HepG2 (cell line): ENCODE data around the gene ORC6. TPM values are rescaled to one million over a fixed set of nuclear protein-coding genes. Genes with fewer than 3 reads are reported as not detected.
A peak's percentile ranks its signal among the peaks of the same experiment; 100 is the strongest.

ENCODE experiments used
- ATAC-seq: fragments of 200-7000 bp; cut with Tn5 transposase; 3 replicates; pipeline ENCODE4 v1.9.1; 2020; ENCODE audit warnings: mild to moderate bottlenecking, moderate library complexity
- BruUV-seq: library from RNA; stranded (reverse); fragments of 400-500 nt; replicated peaks from 2 replicates; lab custom pipeline; 2021; lab: Mats Ljungman, UMichigan
- CTCF ChIA-PET: fragments of 300-600 bp; formaldehyde crosslinking; extraction: SDS; loops from one replicate; lab custom pipeline; 2021; ENCODE audit warnings: low total read pairs, inconsistent platforms, low intra/inter-chr PET ratio; lab: Yijun Ruan, JAX
- POLR2A ChIA-PET: fragments of 350-600 bp; sonication (Branson Sonifier 250); formaldehyde crosslinking; loops from one replicate; lab custom pipeline; 2020; ENCODE audit warnings: antibody characterized with exemption, inconsistent platforms; lab: Yijun Ruan, JAX
- DNase-seq: peaks from one replicate; pipeline ENCODE4 v3.0.0-alpha.2; 2015; ENCODE audit warnings: low spot score
- FAIRE-seq: peaks from 3 replicates; lab custom pipeline; 2011; peaks lifted over from hg19 to GRCh38; lab: Jason Lieb, UNC
- H2AFZ ChIP-seq: one replicate; pipeline ENCODE4 v1.6.1; 2011; ENCODE audit warnings: low read length, inconsistent platforms
- H3K27ac ChIP-seq: fragments of 300-600 bp; 3 replicates; pipeline ENCODE4 v1.8.0; 2011; ENCODE audit warnings: mixed run types, mild to moderate bottlenecking, mixed read lengths, low read length, inconsistent platforms; ENCODE audit not compliant: insufficient read depth; ENCODE audit errors: extremely low read length
- H3K27me3 ChIP-seq, 2 experiments: fragments of 200-600 bp in 1 of 2; 2 replicates in 1 of 2; 3 replicates in 1 of 2; pipeline versions ENCODE4 v1.6.0 to v1.8.0; 2011; ENCODE audit warnings: low read length in 2 of 2, mild to moderate bottlenecking in 2 of 2, moderate library complexity in 2 of 2, inconsistent platforms in 1 of 2; ENCODE audit not compliant: insufficient read depth in 2 of 2, control insufficient read depth in 1 of 2
- H3K36me3 ChIP-seq, 2 experiments: fragments of 200-600 bp in 1 of 2; replicated peaks in 1 of 2; 2 replicates in 1 of 2; 3 replicates in 1 of 2; pipeline versions ENCODE4 v1.5.1 to v1.8.0; 2011; ENCODE audit warnings: low read length in 2 of 2, inconsistent platforms in 1 of 2; ENCODE audit not compliant: insufficient read depth in 2 of 2, control insufficient read depth in 1 of 2
- H3K4me1 ChIP-seq: 2 replicates; pipeline ENCODE4 v1.5.1; 2012; ENCODE audit warnings: low read length, inconsistent platforms; ENCODE audit not compliant: insufficient read depth
- H3K4me2 ChIP-seq: 2 replicates; pipeline ENCODE4 v1.6.0; 2011; ENCODE audit warnings: low read depth, low read length, inconsistent platforms
- H3K4me3 ChIP-seq, 3 experiments: fragments of 200-600 bp in 1 of 3; sonication (generic), shearing (Covaris generic) in 1 of 3; replicated peaks in 1 of 3; 2 replicates each; pipeline ENCODE4 v1.5.1; 2011 to 2016; ENCODE audit warnings: low read length in 3 of 3, inconsistent platforms in 2 of 3, low read depth in 2 of 3, mild to moderate bottlenecking in 2 of 3, control low read depth in 1 of 3, mixed read lengths in 1 of 3; ENCODE audit not compliant: insufficient read depth in 1 of 3
- H3K79me2 ChIP-seq: one replicate; pipeline ENCODE4 v1.6.1; 2011; ENCODE audit warnings: low read length, inconsistent platforms; ENCODE audit not compliant: insufficient read depth
- H3K9ac ChIP-seq: 2 replicates; pipeline ENCODE4 v1.6.0; 2011; ENCODE audit warnings: mild to moderate bottlenecking, low read depth, low read length, inconsistent platforms; ENCODE audit not compliant: insufficient read depth
- H3K9me3 ChIP-seq: 2 replicates; pipeline ENCODE4 v1.5.1; 2012; ENCODE audit warnings: mild to moderate bottlenecking, low read length
- H4K20me1 ChIP-seq: 2 replicates; pipeline ENCODE4 v1.6.0; 2011; ENCODE audit warnings: inconsistent platforms, mild to moderate bottlenecking, low read length, moderate library complexity; ENCODE audit not compliant: insufficient read depth
- CENPBD1 ChIP-seq: sonication (generic); formaldehyde crosslinking; IDR thresholded peaks from 2 replicates; pipeline ENCODE4 v1.8.0; 2022; ENCODE audit warnings: missing genetic modification reagents, low read depth, mild to moderate bottlenecking, borderline replicate concordance
- FOXM1 ChIP-seq: sonication (generic); formaldehyde crosslinking; IDR thresholded peaks from 2 replicates; pipeline ENCODE4 v1.5.0; 2020; ENCODE audit warnings: missing genetic modification reagents
- KDM5B ChIP-seq: sonication (generic); formaldehyde crosslinking; IDR thresholded peaks from 2 replicates; pipeline ENCODE4 v1.4.0; 2020; ENCODE audit warnings: missing genetic modification reagents, mild to moderate bottlenecking, borderline replicate concordance
- MXD4 ChIP-seq: IDR thresholded peaks from 2 replicates; pipeline ENCODE4 v1.6.1; 2016; ENCODE audit warnings: mild to moderate bottlenecking, missing biosample characterization, missing genetic modification reagents
- NFRKB ChIP-seq: fragments of 450-650 bp; IDR thresholded peaks from 2 replicates; pipeline ENCODE4 v1.6.1; 2017
- POLR2G ChIP-seq: fragments of 200-400 bp; formaldehyde crosslinking; IDR thresholded peaks from 2 replicates; pipeline ENCODE4 v1.6.1; 2018; ENCODE audit warnings: mild to moderate bottlenecking, low read depth, low read length, moderate library complexity
- RBM22 ChIP-seq: fragments of 200-400 bp; formaldehyde crosslinking; optimal IDR thresholded peaks from 2 replicates; pipeline ENCODE3; 2017; ENCODE audit warnings: mild to moderate bottlenecking, low read length, moderate library complexity
- TOPORS ChIP-seq: sonication (generic); formaldehyde crosslinking; IDR thresholded peaks from 2 replicates; pipeline ENCODE4 v1.8.0; 2023; ENCODE audit warnings: mild to moderate bottlenecking, missing genetic modification reagents
- XBP1 ChIP-seq: sonication (generic); formaldehyde crosslinking; IDR thresholded peaks from 2 replicates; pipeline ENCODE4 v1.5.0; 2020; ENCODE audit warnings: missing genetic modification reagents
- ZC3H4 ChIP-seq: sonication (generic); formaldehyde crosslinking; IDR thresholded peaks from 2 replicates; pipeline ENCODE4 v1.4.0; 2020; ENCODE audit warnings: missing genetic modification reagents, borderline replicate concordance
- ZMAT3 ChIP-seq: sonication (generic); formaldehyde crosslinking; conservative IDR thresholded peaks from 2 replicates; pipeline ENCODE4 v1.7.0; 2021; ENCODE audit warnings: missing genetic modification reagents
- ZNF138 ChIP-seq: sonication (generic); formaldehyde crosslinking; IDR thresholded peaks from 2 replicates; pipeline ENCODE4 v1.5.0; 2020; ENCODE audit warnings: mild to moderate bottlenecking, low read depth, missing genetic modification reagents
- ZNF274 ChIP-seq: sonication (generic); formaldehyde crosslinking; IDR thresholded peaks from 2 replicates; pipeline ENCODE4 v1.5.1; 2020; ENCODE audit warnings: mild to moderate bottlenecking, missing genetic modification reagents
- ZNF605 ChIP-seq: sonication (generic); formaldehyde crosslinking; IDR thresholded peaks from 2 replicates; pipeline ENCODE4 v1.8.0; 2022; ENCODE audit warnings: mild to moderate bottlenecking, missing genetic modification reagents
- WGBS: methylation state at CpG from one replicate; pipeline ENCODE4 v1.1.6; 2017; ENCODE audit warnings: low lambda C conversion rate; 5-methylcytosine and 5-hydroxymethylcytosine counted together
- in situ Hi-C: cut with HindIII; loops from 2 replicates; pipeline ENCODE4 v1.10.0; 2017; ENCODE audit warnings: low pct_unique_long_range_greater_than_20kb; ENCODE audit not compliant: extremely low pct_ligation_motif_present
- intact Hi-C: fragments of 100-400 bp; cut with micrococcal nuclease; formaldehyde crosslinking; loops from one replicate; pipeline ENCODE4 v1.10.0; 2022; ENCODE audit not compliant: unreplicated experiment
- polyA plus RNA-seq, 8 experiments: library from polyadenylated mRNA; depleted of rRNA in 3 of 8; stranded (reverse) in 7 of 8; unstranded in 1 of 8; fragments of >200 nt; fragmentation: Illumina TruSeq in 4 of 8; extraction: Trizol in 4 of 8; gene quantifications; 2 replicates each; pipeline versions ENCODE4 v1.2.1 to v1.2.3, GENCODE V29; 2011 to 2016; ENCODE audit warnings: low read depth in 4 of 8, missing spikeins in 1 of 8, mixed read lengths in 1 of 8; ENCODE audit not compliant: insufficient read depth in 1 of 8
- total RNA-seq, 5 experiments: library from RNA; depleted of rRNA; stranded (reverse); fragments of >200 nt; fragmentation: Illumina TruSeq; extraction: Trizol; gene quantifications; 2 replicates each; pipeline ENCODE4 v1.2.3, GENCODE V29; 2016; ENCODE audit warnings: low read depth in 1 of 5

Gene ORC6
- total and polyA plus RNA-seq, 2 of the 13 experiments (the other 11 are each of a cell fraction or from before 2014, with no cell fraction given): 34.2 to 69.8 TPM

GRCh38 chr16:46658925-46659324 lies 30.5 kb upstream of the ORC6 start:
- H3K9me3 ChIP-seq: no peaks in the 10 kb centered on the region
- WGBS: 100% methylated on average over 1 of the region's 1 CpG
- ChIA-PET CTCF (no interaction called here), POLR2A (no interaction called here)
- H2AFZ ChIP-seq: no peak overlapping the region
- H3K36me3 ChIP-seq: peaks cover 11 to 48% of the 10 kb centered on the region in 2 experiments
- no peak for TF ChIP-seq XBP1 (CRISPR knock-in tag)
- no peak for TF ChIP-seq TOPORS (CRISPR knock-in tag)
- TF ChIP-seq NFRKB: no peak
- no peak for TF ChIP-seq ZMAT3 (CRISPR knock-in tag)
- TF ChIP-seq RBM22: peak; percentile 77
- TF ChIP-seq CENPBD1 (CRISPR knock-in tag): no peak
- TF ChIP-seq POLR2G: no peak
- TF ChIP-seq FOXM1: no peak
- no peak for TF ChIP-seq ZNF138 (CRISPR knock-in tag)
- H3K9ac ChIP-seq: no peak overlapping the region
- no peak overlapping the region for H3K27ac ChIP-seq
- in situ Hi-C loops (no loop called here), intact Hi-C loops (no loop called here)
- no peak overlapping the region for H3K4me2 ChIP-seq
- no peaks in the 10 kb centered on the region for H3K27me3 ChIP-seq
- no TSS peak for BruUV-seq
- no peak overlapping the region for H3K4me3 ChIP-seq
- no peak for DNase-seq
- no peaks in the 10 kb centered on the region for H3K4me1 ChIP-seq
- FAIRE-seq: no peak
- ATAC-seq: peak; percentile 23; the same call in 1 of the 3 replicates
- no peaks in the 10 kb centered on the region for H3K79me2 ChIP-seq
- no peaks in the 10 kb centered on the region for H4K20me1 ChIP-seq

- Histone ChIP-seq H3K4me3 (no peak overlapping the region), H3K9me3 (no peaks in the 10 kb centered on the region), H3K27me3 (no peaks in the 10 kb centered on the region), H3K4me1 (no peaks in the 10 kb centered on the region), H2AFZ (no peak overlapping the region), H3K4me2 (no peak overlapping the region), H3K9ac (no peak overlapping the region), H4K20me1 (no peaks in the 10 kb centered on the region), H3K79me2 (no peaks in the 10 kb centered on the region), H3K36me3 (peaks cover 17 to 71% of the 10 kb centered on the region in 2 experiments), H3K27ac (no peak overlapping the region)
- POLR2A ChIA-PET: no interaction called here
- ATAC-seq (no peak), FAIRE-seq (no peak), DNase-seq (no peak)
- intact Hi-C loops: no loop called here
- CTCF ChIA-PET: no interaction called here
- TF ChIP-seq ZNF605 (CRISPR knock-in tag) (no peak), MXD4 (CRISPR knock-in tag) (no peak), ZNF274 (no peak), ZC3H4 (no peak), KDM5B (CRISPR knock-in tag) (no peak)
- no TSS peak for BruUV-seq
- in situ Hi-C loops: no loop called here
- 72% methylated on average over 4 of the region's 4 CpGs for WGBS
Measured at GRCh38 chr16:46662123-46662522, 27.3 kb upstream of the ORC6 start.
